Measurements from ENCODE around the gene CCM2.

- TF ChIP-seq, protein P1, sequence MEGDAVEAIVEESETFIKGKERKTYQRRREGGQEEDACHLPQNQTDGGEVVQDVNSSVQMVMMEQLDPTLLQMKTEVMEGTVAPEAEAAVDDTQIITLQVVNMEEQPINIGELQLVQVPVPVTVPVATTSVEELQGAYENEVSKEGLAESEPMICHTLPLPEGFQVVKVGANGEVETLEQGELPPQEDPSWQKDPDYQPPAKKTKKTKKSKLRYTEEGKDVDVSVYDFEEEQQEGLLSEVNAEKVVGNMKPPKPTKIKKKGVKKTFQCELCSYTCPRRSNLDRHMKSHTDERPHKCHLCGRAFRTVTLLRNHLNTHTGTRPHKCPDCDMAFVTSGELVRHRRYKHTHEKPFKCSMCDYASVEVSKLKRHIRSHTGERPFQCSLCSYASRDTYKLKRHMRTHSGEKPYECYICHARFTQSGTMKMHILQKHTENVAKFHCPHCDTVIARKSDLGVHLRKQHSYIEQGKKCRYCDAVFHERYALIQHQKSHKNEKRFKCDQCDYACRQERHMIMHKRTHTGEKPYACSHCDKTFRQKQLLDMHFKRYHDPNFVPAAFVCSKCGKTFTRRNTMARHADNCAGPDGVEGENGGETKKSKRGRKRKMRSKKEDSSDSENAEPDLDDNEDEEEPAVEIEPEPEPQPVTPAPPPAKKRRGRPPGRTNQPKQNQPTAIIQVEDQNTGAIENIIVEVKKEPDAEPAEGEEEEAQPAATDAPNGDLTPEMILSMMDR (conservative IDR thresholded peaks at IDR 0.05; ENCODE audit: low read length), result no peak
- TF ChIP-seq EZH2phosphoT487 (IDR thresholded peaks at IDR 0.05; ENCODE audit: borderline replicate concordance, low read depth, low read length), result no peak
Observed at GRCh38 chr7:44976040-44976745, 23.8 kb upstream of the CCM2 start.
